NCI-H524 treated with DMSO at 0.1 percent for 48 hours (cell line): Measurements from ENCODE around the gene CDH12.

ENCODE experiments used
- DNase-seq: peaks from one replicate; lab custom pipeline; 2025; lab: John Stamatoyannopoulos, UW

The CDH12 gene

DNA sequence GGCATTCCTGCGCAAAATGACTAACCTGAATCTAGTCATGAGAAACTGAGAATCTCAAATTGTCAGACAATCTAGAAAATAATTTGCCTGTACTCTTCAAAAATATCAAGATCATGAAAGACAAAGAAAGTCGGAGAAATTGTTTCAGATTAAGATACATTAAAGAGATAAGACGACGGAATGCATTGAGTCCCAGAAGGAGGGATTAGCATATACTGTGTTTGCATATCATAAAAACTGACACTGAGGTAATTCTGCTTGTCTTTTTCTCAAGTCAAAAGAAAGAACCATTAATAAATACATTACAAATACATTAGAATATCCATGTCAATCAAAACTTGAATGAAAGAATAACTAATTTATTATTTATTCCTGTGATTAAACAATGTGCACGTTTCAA lies 88.4 kb downstream of the CDH12 start:
- no peak for DNase-seq

DNA sequence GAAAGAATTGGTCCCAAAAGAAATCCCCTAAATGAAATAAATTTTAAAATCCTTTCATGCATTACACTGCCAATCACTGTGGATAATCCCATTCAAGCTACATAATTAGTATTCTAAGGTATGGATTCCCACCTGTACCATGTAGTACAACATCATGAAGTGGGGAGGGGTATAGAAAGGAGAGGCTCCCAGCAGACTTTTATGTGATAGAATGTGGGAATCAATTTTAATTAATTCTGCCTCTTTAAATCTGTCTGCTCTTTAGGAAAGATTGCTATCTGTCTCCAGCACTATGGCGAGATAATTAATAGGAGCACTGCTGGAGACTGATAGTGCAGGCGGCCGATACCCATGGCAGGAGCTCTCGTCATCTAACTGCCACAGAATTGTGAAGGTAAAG lies 95.4 kb downstream of the CDH12 start:
- no peak for DNase-seq

DNA sequence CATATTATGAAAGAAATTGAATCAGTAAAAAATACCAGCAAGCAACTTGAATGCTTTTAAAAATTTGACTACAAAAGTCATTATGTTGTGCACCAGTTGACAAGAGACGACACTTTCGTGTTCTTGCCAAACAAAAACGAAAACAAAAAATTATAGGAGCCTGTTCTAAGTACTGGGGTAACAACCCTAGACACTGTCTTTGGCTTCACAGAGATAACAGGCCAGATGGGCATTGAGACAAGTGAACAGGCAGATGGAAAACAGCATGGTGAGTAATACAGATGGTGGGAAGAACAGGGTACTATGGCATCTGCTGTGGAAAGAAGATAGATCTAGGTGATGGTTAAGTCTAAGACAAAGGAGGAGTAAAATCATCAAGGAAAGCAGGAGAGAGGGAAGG lies 99.0 kb downstream of the CDH12 start:
- peak; percentile 99 for DNase-seq

DNA sequence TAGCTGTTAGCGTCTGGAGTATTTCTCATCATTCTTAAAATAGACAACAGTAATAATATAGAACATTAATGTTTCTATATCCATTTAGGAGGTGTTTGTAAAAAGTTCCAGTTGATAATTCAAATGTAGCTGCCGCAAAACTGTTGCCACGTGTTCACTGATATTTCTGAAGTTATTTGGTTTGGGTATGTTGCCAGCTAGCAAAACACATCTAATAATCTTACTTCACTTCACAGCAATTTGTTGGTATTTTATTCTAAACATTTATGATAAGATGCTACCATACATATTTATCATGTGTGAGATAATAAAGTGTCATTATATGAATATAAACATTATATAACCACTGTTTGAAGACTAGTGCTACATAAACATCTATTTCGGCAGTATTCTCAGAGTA lies 101.6 kb downstream of the CDH12 start:
- no peak for DNase-seq

GRCh38 chr5:22736443-22737003 lies 116.6 kb downstream of the CDH12 start:
- DNase-seq: no peak

- no peak for DNase-seq
These were observed 118.2 kb downstream of the CDH12 start for GRCh38 chr5:22734907-22735306.

DNA sequence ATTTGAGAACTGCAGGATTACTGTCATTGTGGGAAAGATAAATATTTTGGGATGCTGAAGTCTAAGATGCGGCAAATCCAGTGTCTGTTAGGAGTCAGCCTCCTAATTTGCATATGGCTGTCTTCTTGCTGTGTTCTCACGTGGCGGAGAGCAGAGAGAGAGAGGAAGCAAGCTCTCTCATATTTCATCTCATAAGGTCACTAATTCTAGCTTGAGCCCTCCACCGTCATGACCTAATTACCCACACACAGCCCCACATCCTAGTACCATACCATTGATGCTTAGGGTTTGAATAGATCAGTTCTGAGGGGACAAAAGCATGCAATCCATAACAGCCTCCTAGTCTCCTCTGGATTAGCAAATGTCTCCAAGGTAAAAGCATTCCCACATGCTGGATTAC lies 124.5 kb downstream of the CDH12 start:
- no peak for DNase-seq

DNA sequence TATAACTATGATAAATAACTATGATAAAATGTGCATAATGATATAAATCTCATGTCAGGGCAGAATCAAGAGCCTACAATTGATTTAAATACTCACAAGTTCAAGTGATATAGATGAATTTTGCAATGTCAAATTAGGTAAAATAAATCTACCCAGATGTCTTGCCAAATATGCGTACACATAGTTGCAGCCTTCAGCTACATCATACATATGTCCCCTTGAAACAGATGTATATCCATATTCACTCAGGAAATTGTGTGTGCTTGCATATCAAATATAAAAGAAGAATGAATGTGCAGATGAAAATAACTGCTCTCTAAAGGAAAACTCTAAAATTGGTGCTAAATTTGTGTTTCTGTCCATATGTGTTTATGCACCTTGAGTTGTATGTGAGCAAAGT lies 130.7 kb downstream of the CDH12 start:
- no peak for DNase-seq

- no peak for DNase-seq
These were observed 131.1 kb downstream of the CDH12 start for GRCh38 chr5:22722056-22722455.

DNA sequence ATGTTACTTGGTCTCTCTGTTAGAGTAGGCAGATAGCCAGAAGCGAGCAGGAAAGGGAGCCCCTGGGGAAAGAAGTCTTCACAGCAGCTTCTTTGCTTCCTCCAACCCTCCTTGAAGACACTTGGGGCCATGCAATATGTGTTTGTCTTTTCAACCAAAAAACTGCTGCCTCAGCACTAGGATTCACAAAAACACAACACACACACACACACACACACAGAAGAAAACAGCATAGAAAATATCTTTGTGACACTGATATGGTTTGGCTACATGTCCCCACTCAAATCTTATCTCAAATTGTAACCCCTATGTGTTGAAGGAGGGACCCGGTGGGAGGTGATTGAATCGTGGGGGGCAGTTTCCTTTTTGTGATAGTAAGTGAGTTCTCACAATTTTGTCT lies 133.3 kb downstream of the CDH12 start:
- no peak for DNase-seq

DNA sequence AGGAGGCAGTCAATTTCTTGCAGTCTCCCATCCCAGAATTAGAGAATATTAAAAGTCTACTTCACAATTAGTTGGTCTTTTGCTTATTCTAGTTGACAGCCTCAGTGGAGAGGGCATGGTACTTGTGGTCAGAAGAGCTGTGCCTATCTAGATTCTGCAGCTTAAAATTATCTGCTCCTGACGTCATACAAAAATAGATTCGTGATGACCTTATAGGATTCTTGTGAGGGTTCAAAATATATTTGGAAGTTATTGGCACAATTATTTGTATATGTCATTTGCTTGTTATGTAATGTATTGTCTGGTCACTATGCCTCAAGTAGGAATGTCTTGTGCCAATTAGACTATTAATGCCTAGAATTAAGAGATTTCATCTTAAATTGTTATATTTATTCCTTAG lies 142.5 kb downstream of the CDH12 start:
- no peak for DNase-seq

GRCh38 chr5:22709743-22710142 lies 143.4 kb downstream of the CDH12 start:
- no peak for DNase-seq

- no peak for DNase-seq
These were observed 144.3 kb downstream of the CDH12 start for GRCh38 chr5:22708770-22709328.

DNA sequence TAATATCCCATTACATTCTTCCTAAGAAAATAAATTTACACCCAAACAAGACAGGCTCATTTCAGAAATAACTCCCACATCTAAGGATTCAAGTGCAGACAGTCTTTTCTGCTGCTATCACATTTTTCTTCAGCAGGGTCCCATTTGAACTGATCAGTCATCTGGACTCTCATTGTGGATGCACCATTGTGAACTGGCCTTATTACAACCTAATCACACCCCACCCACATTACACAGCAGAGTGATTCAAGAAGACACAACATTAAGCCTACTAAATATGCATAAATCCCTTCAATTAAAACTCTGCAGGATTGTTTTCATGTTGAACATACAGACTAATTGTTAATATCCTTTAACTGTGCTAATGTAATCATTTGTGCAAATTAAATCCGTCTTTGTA lies 146.2 kb downstream of the CDH12 start:
- no peak for DNase-seq

DNA sequence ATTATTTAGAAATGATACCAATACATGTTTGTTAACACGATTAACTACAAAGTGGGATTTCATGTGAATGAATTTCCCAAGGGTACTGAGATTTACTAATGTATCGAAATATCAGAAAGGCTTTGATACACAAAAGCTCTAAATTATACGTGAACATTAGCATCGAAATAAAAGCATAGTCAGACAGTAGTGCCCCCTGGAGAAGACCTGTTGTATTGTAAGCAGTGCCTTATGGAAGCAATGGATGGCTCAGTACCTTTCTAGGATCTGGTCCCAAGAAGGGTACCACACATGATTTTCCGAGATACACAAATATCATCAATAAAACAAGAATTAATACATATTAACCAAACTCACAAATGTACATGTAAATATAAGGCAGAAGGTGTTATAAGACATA lies 153.8 kb downstream of the CDH12 start:
- no peak for DNase-seq

DNA sequence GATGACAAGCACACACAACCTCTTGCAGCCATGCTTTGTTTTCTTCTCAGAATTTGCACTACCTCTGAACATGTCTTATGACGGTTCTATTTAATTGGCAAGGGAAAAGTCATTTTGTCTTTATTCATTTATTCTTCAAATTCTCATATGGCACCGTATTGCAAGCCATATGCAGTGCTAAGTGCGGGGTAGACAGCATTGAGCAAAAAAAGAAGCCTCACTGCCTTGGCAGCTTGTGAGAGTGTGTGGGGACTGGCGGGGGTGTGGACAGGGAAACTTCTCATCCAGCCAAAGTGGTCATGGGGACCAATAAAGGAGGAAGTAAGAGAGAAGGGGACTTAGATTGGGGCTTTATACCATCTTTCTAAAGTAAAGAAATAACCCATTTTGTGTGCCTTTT lies 160.0 kb downstream of the CDH12 start:
- DNase-seq: no peak

DNA sequence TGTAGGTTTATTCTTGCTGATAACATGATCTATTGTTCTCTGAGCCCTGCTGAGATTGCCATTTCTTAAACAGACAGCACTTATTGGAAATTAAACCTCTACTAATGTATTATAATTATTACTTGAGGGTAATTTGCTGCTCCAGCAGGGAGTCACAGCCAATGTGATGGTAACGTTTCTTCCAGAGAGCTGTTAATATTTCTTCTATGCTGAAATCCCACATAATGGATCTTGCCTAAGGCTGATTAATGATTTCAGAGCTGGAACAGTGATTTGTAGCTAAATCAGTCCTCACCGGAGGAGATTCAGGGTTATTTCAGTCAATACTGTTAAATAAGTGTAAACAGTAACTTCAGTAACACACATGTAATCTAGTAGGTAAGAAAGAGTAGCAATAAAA lies 170.1 kb downstream of the CDH12 start:
- DNase-seq: no peak

GRCh38 chr5:22678886-22679285 lies 174.3 kb downstream of the CDH12 start:
- no peak for DNase-seq

DNA sequence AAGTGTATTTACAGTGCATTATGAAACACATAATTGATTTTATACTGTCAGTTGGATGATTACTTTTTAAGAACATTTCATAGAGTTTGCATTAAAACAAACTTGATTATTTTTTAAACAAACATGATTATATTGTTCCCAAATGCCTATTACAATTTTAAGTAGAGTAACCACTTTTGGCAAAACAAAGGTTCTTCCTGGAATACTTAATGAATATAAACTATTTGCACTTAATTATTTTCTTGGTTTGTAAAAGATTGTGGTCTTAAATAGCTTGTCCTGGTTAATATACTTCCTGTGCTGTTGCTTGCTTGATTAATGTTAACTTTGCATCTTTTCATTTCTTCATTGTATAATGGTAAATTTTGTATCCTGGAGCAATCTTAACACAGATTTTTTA lies 180.0 kb downstream of the CDH12 start:
- DNase-seq: no peak

DNA sequence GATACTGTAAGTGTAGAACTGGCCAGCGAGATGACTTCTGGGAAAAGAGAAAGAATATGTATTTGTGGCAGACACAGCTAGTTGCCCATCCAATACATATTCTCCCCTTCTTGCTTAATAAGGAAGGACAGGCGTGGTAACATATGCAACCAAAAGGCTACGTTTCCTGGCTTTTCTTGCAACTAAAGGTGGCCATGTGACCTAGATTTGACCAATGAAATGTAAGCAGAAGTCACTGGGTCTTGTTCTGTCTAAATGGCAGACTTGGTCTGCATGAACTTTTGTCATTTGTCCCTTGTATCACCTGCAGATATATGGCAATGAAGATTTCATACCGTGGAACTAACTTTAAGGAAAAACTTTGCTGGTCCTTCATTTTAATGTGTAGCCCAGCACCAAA lies 183.8 kb downstream of the CDH12 start:
- DNase-seq: no peak

DNA sequence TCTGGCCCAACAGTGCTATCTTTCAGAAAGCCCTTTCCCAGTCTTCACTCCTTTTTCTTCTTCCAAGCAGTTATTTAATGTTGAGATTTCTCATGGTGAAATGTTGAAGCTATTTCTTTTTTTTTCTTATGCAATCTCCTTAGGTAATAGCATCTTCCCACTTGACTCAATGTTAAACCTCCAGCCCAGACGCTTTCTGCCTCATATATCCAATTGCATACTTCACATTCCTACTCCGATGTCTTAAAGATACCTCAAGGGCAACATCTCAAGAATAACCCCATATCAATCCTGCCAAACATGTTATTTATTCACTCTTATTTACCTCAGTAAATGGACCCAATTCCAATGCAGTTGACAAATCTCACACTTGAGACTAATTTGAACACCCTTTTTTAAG lies 187.3 kb downstream of the CDH12 start:
- DNase-seq: no peak

- DNase-seq: no peak
These were observed 190.0 kb downstream of the CDH12 start for GRCh38 chr5:22663134-22663533.

DNA sequence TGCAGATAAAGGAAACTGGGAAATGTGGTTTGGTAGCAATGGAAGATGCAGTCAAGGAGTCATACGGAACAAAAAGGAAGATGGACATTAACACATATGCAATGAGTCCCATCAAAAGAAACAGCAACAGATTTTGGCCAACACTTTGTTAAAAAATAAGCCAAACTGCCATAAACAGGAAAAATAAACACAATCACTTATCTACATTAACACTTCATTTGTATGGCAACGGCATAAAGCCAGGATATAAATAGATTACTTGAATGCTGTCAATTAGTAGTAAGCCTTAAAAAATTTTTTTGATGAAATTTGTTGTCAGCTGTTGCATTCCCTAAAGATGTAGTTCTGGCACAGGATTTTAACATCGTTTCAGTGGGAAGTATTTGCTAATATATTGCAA lies 190.8 kb downstream of the CDH12 start:
- DNase-seq: no peak

DNA sequence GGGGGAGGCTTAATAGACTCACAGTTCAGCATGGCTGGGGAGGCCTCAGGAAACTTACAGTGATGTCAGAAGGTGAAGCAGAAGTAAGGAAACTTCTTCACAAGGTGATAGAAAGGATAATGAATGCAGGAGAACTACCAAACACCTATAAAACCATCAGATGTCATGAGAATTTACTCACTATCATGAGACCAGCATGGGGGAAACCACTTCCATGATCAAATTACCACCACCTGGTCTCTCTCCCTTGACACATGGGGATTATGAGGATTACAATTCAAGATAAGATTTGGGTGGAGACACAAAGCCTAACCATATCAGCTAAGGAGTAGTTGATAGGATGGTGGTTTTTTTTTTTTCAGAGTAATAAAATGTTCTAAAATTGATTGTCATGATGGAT lies 201.8 kb downstream of the CDH12 start:
- peak; percentile 94 for DNase-seq

DNA sequence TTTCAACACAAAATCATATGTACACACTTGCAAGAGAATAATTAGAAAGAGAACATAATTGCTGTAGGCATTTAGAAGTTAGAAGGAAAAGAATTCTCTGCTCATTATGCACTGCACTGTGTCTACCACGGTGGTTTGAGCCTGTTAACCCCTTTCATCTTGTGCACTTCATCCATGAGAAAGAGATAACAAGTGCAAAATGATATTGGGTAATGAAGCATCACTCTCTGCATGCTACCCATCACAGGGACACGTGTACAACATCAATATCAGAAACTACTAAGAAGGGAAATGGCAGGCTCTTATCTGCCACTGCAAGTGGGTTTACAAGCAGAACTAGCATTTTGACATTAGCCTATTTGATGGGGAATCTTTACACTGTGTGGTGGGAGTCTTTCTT lies 202.6 kb downstream of the CDH12 start:
- DNase-seq: no peak
